ENCODE measurements around the gene NDUFS8. TPM values are rescaled to one million over a fixed set of nuclear protein-coding genes. Genes with fewer than 3 reads are reported as not detected.

The NDUFS8 gene
- polyA plus RNA-seq, 1 donor from 2014 or later: 169 TPM

DNA sequence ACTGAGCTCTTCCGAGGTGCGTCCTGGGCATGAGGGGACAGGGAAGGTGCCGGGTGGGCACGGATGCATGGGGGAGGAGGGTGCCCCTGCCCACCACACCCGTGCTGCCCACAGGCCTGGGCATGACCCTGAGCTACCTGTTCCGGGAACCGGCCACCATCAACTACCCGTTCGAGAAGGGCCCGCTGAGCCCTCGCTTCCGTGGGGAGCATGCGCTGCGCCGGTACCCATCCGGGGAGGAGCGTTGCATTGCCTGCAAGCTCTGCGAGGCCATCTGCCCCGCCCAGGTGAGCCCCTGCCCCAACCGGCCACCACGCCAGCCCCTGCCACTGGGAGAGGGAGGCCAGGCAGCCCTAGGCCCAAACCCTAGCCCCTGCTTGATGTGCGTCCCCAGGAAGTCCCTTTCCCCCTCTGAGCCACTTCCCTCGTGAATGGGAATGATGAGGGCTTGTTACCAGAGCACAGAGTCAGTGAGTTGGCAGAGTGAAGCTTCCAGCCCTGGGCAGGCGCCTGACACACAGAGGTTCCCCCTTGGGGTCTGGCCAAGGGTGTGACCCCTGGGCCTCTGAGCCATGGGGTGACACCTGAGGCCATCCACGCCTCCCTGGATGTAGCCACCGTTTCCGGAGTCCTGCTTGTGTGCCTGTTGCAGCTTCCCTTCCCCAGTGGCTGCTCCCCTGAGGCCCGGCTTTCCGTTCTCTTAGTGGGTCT lies 2.7 kb downstream of the NDUFS8 start:
- no peaks in the 10 kb centered on the region for H3K27me3 ChIP-seq (ENCODE audit: insufficient read depth, low read depth, low read length)
- no peak overlapping the region for H3K4me3 ChIP-seq (ENCODE audit: low read length)
- no peaks in the 10 kb centered on the region for H3K9me2 ChIP-seq (ENCODE audit: insufficient read depth, low read length)
- H3K9me3 ChIP-seq (ENCODE audit: low read length): no peaks in the 10 kb centered on the region
- no peak overlapping the region for H3K4me2 ChIP-seq (ENCODE audit: low read length)
- H2AFZ ChIP-seq (ENCODE audit: low read depth, low read length): no peak overlapping the region
- H3K27ac ChIP-seq (ENCODE audit: low read length): no peak overlapping the region
- TF ChIP-seq, protein P1, sequence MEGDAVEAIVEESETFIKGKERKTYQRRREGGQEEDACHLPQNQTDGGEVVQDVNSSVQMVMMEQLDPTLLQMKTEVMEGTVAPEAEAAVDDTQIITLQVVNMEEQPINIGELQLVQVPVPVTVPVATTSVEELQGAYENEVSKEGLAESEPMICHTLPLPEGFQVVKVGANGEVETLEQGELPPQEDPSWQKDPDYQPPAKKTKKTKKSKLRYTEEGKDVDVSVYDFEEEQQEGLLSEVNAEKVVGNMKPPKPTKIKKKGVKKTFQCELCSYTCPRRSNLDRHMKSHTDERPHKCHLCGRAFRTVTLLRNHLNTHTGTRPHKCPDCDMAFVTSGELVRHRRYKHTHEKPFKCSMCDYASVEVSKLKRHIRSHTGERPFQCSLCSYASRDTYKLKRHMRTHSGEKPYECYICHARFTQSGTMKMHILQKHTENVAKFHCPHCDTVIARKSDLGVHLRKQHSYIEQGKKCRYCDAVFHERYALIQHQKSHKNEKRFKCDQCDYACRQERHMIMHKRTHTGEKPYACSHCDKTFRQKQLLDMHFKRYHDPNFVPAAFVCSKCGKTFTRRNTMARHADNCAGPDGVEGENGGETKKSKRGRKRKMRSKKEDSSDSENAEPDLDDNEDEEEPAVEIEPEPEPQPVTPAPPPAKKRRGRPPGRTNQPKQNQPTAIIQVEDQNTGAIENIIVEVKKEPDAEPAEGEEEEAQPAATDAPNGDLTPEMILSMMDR (IDR thresholded peaks at IDR 0.05; ENCODE audit: poor library complexity, severe bottlenecking): no peak
- TF ChIP-seq SMC3 (conservative IDR thresholded peaks at IDR 0.05; ENCODE audit: poor library complexity) (no peak), RAD21 (conservative IDR thresholded peaks at IDR 0.05) (no peak), EZH2 (IDR thresholded peaks at IDR 0.05; ENCODE audit: borderline replicate concordance, insufficient read depth, low read length, poor library complexity, severe bottlenecking) (no peak), TAF1 (IDR thresholded peaks at IDR 0.05; ENCODE audit: low read depth) (no peak), MXI1 (conservative IDR thresholded peaks at IDR 0.05; ENCODE audit: poor library complexity, severe bottlenecking) (no peak), EP300 (conservative IDR thresholded peaks at IDR 0.05; ENCODE audit: poor library complexity, severe bottlenecking) (no peak), POLR2AphosphoS5 (IDR thresholded peaks at IDR 0.05) (no peak)
- TF ChIP-seq, protein P2, sequence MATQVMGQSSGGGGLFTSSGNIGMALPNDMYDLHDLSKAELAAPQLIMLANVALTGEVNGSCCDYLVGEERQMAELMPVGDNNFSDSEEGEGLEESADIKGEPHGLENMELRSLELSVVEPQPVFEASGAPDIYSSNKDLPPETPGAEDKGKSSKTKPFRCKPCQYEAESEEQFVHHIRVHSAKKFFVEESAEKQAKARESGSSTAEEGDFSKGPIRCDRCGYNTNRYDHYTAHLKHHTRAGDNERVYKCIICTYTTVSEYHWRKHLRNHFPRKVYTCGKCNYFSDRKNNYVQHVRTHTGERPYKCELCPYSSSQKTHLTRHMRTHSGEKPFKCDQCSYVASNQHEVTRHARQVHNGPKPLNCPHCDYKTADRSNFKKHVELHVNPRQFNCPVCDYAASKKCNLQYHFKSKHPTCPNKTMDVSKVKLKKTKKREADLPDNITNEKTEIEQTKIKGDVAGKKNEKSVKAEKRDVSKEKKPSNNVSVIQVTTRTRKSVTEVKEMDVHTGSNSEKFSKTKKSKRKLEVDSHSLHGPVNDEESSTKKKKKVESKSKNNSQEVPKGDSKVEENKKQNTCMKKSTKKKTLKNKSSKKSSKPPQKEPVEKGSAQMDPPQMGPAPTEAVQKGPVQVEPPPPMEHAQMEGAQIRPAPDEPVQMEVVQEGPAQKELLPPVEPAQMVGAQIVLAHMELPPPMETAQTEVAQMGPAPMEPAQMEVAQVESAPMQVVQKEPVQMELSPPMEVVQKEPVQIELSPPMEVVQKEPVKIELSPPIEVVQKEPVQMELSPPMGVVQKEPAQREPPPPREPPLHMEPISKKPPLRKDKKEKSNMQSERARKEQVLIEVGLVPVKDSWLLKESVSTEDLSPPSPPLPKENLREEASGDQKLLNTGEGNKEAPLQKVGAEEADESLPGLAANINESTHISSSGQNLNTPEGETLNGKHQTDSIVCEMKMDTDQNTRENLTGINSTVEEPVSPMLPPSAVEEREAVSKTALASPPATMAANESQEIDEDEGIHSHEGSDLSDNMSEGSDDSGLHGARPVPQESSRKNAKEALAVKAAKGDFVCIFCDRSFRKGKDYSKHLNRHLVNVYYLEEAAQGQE (IDR thresholded peaks at IDR 0.05; ENCODE audit: borderline replicate concordance): no peak
- peaks cover 12% of the 10 kb centered on the region for H3K79me2 ChIP-seq (replicated peaks; ENCODE audit: insufficient read depth, low read length)
- no peaks in the 10 kb centered on the region for H3K36me3 ChIP-seq (ENCODE audit: insufficient read depth, low read length)
- H4K20me1 ChIP-seq (ENCODE audit: insufficient read depth): no peaks in the 10 kb centered on the region
- no peaks in the 10 kb centered on the region for H3F3A ChIP-seq (ENCODE audit: insufficient read depth, low read length, poor library complexity, severe bottlenecking)
- no peak overlapping the region for H3K9ac ChIP-seq (ENCODE audit: low read length)

DNA sequence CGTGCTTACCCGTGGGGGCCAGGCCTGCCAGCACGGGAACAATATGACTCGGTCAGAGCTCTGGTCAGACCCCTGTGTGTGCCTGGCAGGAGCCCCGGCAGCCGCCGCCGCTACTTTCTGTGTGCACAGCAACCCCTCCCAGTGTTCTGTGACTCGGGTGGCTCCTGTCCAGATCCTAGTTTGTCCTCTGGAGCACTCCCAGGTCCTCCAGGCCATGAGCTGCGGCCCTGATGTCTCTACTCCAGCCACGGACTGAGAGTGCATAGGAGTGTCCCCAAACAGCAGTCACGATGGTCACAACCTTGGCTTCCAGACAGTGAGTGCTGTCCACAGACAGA lies 3.2 kb downstream of the NDUFS8 start:
- no peak overlapping the region for H3K9ac ChIP-seq (ENCODE audit: low read length)

More for the DNA sequence above, 3.2 kb downstream of the NDUFS8 start:
- no peaks in the 10 kb centered on the region for H3K9me3 ChIP-seq (ENCODE audit: low read length)
- TF ChIP-seq TAF1 (IDR thresholded peaks at IDR 0.05; ENCODE audit: low read depth): no peak
- TF ChIP-seq, protein P2 (IDR thresholded peaks at IDR 0.05; ENCODE audit: borderline replicate concordance): no peak
- no peak for TF ChIP-seq RAD21 (conservative IDR thresholded peaks at IDR 0.05)
- H3K4me2 ChIP-seq (ENCODE audit: low read length): no peak overlapping the region
- H3K27ac ChIP-seq (ENCODE audit: low read length): no peak overlapping the region
- no peaks in the 10 kb centered on the region for H3F3A ChIP-seq (ENCODE audit: insufficient read depth, low read length, poor library complexity, severe bottlenecking)
- no peaks in the 10 kb centered on the region for H3K27me3 ChIP-seq (ENCODE audit: insufficient read depth, low read depth, low read length)
- peaks cover 12% of the 10 kb centered on the region for H3K79me2 ChIP-seq (replicated peaks; ENCODE audit: insufficient read depth, low read length)
- no peak overlapping the region for H3K4me3 ChIP-seq (ENCODE audit: low read length)
- H3K36me3 ChIP-seq (ENCODE audit: insufficient read depth, low read length): no peaks in the 10 kb centered on the region
- H4K20me1 ChIP-seq (ENCODE audit: insufficient read depth): no peaks in the 10 kb centered on the region
- no peaks in the 10 kb centered on the region for H3K9me2 ChIP-seq (ENCODE audit: insufficient read depth, low read length)
- H2AFZ ChIP-seq (ENCODE audit: low read depth, low read length): no peak overlapping the region

Data from neural cell (in vitro differentiated cells).